Right lung (tissue), 5 donors: ENCODE results near the gene NXPH1. TPM values are rescaled to one million over a fixed set of nuclear protein-coding genes. Genes with fewer than 3 reads are reported as not detected.

ENCODE experiments used
- DNase-seq, 2 donors: peaks; one replicate each; pipeline ENCODE4 v3.0.0-alpha.2; 2013
- polyA plus RNA-seq, 5 donors: library from polyadenylated mRNA; unstranded; fragments of 120-200 nt; gene quantifications; one replicate each; pipeline versions ENCODE4 v1.2.1 to v1.2.3, GENCODE V29; 2013; ENCODE audit warnings: inconsistent platforms in 1 of 5, low replicate concordance in 1 of 5; ENCODE audit not compliant: insufficient read length in 5 of 5, insufficient read depth in 1 of 5

Gene NXPH1
- polyA plus RNA-seq, 5 donors, result 0.10 TPM; not detected in 4

DNA sequence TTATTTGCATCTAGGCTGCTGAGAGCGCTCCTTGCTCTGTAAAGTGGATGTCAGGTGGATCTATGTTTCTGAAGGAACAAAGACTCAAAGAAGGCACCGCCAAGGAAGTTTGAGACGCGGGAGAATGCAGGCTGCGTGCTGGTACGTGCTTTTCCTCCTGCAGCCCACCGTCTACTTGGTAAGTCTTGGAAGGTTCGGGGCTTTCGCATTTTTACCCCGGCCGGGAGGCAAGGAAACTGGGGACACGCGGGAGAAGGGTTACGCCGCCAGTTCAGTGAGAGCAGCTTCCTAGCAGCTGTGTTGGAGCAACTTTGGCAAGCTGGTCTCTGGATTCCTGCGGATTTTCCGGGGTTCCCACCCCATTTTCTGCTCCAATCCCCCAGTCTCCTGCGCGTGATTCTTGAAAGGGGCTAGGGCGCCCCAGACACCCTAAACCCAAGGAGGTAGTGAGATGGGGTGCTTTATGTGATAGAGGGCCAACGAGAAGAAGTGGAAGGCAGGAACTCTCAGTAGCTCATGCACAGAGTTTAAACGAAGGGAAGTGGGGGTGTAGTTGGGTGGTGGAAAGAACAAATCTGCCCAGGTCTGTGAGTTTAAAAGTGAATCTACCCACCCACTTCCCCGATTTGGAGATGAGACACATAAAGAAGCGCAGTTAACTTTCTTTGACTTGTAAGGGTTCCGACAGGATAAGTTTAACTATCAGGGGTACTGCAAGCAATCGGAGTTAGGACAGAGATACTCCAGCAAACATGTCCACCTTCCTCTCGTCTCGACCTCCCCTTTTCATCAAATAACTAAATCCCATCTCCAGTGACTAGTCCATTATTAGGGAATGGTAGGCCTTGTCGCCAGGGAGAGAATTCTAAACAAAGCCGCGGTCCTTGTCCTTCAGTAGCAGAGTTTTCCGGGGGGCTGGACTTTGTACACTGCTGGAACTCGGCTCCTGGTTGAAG is 2.5 kb downstream of the NXPH1 start:
- no peak for DNase-seq

DNA sequence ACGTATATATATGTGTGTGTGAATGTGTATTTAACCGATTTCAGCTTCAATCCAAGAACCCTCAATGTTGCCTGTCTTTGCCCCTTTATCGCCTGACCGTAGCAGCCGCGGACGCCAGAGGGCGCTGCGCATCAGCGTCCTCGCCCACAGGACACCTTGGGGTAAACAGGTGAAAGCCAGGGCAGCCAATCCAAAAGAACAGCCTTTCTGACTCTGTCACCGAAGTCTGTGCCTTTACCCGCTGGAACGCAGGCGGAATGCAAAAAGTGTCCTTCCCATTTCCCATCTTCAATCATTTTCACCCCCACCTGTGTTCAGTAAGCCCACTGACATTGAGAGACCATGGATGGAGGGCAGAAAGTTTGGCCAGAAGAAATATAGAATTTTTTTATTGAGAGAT is 3.6 kb downstream of the NXPH1 start:
- peak; percentile 14 for DNase-seq

DNA sequence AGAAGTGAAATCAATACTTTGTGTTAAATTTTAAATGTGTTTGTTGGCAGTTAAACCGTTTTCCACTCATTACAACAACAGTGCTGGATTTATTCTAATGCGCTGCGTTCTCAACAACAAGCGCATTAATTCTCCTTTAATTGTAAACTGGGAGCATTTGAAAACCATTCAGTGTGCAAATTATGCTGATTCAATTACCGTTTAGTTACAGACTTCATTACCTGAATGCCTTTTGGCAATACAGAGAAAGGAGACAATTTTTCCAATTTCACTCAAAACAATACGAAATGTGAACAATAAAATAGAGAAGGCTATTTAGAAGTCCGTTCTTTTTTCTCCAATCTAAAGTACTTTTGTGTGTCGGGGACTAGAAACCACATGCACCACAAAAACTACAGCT is 4.2 kb downstream of the NXPH1 start:
- no peak for DNase-seq

DNA sequence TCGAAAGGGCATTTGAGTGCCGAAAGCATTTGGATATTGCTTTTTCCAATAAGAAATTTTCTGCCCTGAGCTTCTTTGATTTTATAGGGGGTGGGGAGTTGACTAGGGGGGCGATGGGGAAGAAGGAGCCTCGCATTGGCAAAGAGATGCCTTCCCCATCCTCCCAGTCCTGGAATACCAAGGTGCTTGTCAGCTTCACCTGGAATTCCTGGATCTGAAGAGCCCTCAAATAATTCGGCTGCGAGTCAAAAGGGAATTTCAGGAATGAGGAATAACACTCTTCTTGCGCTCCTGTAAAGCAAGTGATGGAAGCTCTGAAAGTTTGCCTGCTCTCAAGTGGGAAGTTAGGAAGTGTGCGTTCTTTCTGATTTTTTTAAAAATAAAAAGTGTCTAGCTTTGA is 7.3 kb downstream of the NXPH1 start:
- DNase-seq, result no peak

DNA sequence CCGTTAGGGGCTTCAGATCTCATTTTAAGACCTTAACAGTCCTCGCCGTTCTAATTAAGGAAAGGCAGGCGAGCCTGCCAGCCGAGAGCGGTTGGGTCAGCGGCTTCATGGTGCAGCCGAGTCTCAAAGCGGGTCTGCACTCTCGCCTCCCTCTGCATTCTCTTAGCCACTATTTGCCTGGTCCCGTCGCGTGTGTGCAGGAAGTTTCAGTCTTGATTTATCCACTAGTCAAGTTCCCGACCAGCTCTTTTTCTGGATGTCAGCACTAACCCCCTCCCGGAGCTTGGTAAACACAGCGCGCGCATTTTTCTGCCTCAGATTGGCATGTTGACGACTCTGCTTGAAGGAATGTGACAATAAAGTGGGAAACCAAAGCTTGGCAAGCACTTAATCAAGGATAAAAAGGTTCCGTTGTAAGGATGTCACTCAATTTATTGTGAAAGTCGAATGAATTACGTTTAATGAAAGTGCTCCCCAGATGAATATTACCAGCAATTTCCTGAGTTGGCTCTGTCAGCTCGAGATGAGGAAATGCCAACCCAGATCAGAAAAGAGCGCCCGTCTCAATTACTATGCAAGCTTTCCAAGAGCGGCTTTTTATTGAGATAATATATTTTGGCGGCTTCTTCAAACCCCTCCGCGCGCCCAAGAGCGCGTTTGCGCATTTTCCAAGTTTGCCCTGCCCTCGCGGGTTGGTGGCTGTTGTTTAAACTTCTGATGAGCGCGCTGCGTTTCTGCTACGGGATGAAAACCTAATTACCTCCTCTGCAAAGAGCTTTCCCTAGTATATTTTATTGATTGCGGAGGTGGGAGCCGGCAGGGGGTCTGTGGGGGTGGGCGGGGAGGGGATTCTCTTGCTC is 7.9 kb downstream of the NXPH1 start:
- no peak for DNase-seq

DNA sequence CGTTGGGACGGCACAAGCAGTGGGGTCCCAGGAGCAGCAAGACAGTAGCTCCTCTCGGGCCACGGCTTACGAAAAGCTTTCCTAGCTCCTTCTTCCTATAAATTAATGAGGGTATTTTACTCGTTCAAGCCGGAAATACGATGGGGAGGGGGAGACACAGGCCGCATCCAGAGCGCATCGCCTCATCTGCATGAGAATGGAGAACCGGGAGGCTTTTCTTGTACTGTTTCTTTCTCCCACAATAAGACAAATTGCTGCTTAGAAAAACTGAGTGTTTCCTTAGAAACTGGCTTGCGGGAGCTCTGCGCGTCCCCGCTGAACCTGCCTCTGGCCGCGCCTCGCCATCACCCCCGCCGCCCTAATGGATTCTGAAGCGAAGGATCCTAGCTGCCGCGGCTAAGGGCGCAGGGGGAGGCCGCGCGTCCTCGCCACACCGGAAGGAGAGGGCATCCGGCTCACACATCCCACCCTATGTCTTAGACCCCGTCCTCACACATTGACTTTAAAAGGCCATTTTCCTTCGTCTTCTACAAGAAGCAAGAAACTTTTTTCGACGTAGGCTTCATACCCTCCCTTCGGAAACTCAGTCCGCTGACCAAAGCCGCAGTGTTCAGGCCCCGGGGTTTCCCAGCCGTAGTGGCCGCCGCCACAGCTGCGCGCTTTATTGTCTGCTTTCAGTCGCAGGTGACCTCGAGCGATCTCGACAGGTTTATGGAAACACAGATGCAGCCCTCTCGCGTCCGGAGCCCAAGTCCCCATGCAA is 8.8 kb downstream of the NXPH1 start:
- no peak for DNase-seq

DNA sequence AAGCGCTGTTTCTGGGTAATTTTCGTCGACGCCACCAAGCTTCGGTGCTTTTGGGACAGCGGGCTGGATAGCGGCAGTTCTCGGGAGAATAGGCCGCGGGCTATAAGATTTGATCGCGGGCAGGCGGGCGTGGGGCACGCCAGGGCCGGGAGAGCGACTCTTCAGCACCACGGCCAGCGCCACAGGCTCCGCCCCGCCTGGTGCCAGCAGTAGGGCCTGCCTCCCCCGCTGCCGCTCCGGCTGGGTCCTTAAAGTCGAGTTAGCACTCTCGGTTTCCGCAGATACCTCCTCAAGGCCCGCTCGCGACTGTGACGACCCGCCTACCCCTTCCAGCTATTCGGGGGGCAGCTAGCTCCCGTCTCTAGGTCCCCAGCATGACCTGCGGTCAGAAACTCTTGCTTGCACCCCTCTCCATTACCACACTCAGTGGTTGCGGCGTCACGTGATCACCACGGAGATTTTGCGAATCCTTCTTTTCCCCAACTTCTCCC is 9.4 kb downstream of the NXPH1 start:
- DNase-seq, result peak; percentile 75 to 76

DNA sequence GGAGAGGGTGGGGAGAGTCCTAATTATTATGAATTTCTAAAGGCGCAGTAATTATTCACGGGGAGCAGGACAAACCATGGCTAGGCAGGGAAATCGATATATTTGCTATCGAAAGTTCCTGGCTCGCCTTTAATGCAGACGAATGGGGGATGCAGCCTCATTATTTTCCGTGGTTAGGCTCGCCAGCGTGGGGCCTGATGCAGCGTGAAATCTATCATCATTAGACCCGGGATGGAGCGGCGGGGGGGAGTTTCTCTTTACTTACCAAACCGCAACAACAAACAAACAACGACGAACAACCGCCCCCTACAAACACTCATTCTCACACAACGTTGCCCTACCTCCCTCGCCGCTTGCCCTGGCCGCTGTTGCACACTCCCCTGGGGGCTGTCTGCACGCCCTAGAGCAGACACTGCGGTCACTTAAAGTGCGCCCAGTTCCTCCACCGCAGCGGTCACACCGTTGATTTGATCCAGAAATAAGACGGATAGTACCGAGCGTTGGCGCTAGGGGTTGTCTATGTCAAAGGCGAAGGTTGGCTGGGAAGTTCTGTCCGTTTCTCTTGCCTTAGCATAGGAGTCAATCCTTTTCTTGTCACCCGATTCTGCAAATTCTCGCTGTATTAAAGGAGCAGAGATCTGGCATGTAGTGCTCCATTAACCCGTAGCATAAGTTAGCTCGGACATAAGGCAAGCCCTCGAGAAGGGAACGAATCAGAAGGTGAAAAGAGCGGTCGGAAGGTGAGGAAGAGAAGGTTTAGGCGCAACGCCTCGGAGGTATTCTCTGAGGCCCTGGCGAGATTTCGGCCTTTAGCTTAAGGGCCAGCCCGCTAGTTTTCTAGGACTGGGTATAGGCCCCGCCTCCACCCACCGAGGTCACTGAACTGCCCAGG is 10.4 kb downstream of the NXPH1 start:
- DNase-seq, result no peak

DNA sequence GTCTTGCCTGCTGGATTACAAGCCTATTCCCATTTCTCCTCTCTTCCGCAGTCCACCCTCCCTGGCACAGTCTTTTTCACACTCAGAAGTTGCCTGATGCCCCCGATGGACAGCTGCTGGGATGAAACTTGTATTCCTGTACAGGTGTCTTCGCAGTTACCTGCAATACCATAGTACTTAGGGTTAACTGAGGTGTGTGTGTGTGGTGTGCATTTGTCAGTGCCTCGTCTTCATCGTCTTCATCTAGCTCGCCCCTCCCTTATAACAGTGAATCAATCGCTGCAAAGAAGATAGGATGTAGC is 11.0 kb downstream of the NXPH1 start:
- no peak for DNase-seq

DNA sequence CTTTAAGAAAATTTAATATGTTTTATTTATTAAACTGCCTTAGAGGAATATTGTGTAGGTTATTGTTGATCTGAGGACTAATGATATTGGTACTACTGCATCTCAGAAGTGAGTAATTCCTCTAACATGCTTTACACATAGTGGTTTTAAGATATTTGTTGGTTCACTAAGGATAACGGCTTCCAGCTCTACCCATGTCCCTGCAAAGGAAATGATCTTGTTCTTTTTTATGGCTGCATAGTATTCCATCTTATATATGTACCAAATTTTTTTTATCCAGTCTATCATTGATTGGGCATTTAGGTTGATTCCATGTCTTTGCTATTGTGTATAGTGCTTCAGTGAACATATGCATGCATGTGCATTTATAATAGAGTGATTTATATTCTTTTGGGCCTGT is 20.1 kb downstream of the NXPH1 start:
- DNase-seq, result no peak

DNA sequence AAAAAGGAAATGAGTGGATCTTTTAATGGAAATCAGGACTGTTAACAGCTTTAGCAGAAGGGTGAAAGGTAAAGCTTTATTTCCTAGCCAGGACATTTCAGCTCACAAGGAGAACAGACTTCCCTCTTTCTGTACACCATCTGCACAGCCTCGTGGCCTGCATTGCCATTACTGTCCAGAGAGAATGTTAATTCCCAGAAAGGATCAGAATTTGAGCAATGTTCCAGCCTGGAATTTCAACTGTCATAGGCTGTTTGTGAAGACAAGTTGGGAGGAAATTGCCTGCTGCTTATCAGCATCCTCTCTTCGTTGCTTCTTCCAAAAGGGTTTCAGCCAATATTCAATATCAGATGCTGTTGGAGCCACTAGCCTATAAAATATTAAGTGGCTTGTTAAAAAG is 22.0 kb downstream of the NXPH1 start:
- no peak for DNase-seq

DNA sequence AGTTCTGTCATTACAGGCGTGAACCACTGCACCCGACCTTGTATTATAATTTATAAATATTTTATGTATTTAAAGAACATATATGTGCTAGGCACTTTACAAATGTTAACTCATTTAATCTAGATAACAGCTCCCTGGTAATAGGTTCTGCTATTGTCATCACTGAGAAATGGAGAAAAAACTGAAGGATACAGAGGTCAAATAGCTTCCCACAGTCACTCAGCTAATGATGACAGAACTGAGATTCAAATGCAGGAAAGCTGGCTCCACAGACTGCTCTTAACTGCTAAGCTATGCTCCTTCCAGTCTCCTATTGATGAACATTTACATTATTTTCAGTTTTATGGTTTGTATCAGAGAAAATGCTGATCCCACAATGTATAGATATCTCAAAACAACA is 28.9 kb downstream of the NXPH1 start:
- DNase-seq, result no peak

DNA sequence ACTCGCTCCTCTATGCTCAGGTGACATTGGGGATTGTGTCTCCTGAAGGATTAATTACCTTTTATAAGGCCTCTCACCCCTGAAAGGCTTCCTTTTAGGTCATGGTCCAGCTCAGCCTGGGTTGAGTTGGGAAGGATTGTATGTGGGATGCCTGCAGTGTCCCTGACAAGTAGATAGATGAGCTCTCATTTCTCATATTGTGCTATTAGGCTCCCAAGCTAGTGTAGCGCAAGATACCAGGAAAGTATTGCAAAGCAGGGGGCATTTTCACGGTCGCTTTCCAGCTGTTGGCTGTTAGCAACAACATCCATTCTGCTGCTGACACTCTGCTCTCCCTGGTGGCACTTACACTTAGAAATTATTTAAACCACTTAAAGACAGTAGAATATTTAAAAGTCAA is 31.9 kb downstream of the NXPH1 start:
- DNase-seq, result no peak

DNA sequence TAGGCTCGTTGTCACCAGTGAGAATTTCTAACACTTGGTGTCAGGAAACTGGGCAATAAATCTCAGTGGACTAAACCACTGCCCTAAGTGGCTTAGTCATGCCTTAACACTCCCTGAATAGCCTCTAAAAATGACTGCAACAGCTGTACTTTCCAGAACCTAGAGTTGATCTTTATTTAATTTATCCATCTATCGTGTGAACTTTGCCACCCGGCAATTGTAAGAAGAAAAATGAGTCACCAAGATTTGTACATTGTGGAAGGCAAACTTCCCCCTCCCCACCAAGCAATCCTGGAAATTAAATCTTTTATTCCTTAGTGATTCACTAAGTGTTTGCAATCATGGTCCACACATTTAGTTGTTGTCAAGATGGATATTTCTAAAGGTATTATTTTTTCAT is 47.1 kb downstream of the NXPH1 start:
- no peak for DNase-seq

DNA sequence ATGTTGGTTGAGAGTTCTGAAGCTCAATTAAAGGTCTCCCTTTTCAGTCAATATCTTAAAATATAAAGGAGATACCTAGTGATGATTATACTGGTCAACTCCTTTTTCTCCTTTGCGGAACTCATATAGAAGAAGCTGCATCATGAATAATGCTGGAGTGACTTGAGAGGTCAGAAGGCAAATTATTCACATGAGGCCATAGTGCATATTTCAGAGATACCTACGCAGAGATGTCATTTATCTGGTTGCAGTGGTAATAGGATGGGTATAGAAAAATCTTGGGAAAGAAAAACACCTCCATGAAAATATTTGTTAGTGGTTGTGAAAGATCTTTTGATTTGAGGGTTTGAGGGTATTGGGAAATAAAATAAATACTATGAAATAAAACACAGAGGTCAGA is 47.7 kb downstream of the NXPH1 start:
- no peak for DNase-seq

DNA sequence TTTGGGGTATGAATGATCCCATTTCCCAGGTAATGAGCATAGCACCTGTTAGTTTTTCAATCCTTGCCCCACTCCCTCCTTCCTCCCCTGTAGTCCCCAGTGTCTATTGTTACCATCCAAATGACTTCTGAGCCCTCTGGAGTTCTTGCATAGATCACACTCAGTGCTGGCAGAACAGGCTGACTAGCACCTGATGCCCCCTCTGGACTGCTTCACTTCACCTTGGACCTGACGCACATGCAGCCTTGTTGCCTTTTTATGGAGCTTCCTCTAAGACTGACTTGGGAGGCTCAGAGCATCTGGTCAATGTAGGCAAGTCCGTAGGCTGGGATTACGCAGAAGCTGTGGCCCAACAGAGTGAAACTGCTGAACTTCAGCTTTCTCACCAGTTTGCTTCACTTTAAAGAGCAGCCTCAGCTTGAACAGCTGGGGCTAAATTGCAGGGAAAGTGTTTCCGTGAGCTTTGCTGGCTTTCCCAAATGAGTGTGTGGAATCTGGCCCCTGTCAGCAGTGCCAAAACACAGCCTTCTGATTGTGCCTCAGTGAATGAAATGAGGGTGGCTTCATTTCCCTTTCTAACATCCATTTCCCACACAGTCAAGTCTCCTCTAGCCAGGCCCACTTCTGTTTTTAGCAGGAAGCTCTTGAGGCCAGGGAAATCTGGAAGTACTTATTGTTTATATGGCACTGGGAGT is 48.5 kb downstream of the NXPH1 start:
- DNase-seq, result peak in 1 of 2 donors; percentile 0

DNA sequence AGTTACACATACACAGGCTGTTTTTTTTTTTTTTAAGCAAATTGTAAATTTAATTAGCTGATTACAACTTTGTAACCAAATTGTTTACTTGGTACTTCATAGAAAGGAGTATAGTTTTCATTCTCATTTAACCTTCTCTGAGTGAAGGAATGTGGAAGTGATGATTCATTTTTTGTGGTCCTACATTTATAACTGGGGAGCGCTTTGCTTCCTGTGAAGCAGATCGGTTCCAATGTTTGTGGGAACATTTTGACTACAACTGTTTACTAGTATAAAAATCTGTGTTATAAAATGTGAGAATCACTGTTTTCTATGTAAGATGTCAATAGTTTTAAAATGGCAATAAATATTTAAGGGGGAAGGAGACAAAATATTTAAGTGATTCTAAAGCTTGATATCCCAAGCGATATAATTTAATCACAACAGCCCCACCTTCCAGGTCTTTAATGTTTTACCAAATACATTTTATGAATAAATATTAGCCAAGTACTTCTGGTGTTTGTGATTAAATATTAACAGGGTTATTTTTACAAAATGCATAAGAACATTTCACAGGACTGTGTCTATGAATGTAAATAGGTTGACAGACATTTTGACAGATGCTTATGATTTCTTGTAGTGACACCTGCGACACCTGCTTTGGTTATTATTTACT is 57.1 kb downstream of the NXPH1 start:
- DNase-seq, result no peak

DNA sequence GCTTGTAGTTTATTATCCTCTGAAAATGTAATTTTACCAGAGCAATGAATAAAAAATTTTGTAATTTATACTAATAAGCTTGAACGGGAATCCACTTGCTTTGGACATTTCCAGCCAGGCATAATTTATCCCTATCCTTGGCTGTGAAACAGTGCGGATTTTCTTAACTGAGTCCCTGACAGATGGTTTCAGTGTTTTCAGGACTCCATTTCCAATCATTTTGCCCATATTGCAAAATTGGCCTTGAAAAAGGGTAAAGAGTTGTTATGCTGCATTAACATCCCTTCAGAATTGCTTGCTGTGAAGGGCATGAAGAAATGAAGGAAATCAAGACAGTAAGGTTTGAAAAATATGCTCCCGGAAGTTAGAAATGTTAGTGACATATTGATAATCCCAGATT is 57.7 kb downstream of the NXPH1 start:
- DNase-seq, result no peak

DNA sequence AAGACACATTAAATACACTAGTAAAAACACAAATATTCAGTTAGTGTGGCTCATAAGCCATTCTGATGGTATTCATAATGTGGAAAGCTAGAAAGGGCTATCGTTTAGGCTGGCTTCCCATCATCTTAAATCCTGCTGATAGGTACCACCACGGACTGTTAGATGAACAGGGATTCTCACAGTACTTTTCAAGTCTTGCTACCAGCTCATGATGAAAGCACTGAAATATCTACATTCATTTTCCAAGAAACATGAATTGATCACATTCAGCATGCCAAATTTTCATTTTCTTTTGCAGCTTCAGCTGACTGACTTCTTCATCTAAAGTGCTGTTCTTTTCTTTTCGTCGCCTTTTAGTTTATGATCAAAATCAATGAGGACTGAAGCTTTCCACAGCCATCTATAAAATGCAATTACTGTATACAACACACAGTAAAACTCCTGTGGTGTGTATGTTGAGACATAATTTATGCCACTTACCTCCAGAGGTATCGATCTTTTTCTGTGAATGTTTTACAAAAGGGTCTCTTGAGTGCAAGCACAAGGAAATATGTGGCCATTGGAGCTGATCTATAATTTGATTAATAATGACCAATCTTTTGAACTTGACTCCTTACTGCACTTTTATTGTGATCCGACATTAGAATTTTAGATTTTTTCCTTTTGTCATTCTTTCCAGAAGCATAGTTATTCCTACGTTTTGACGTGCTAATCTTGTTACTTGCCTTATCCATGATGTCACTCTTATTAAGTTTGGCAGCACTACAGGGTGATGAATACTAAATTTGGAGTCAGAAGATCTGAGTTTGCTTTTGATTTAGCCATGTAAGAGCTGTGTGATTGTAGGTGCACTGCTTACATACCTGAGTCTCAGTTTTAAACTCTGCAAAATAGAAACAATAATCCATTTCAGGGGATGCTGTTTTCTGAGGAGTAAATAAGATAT is 58.4 kb downstream of the NXPH1 start:
- DNase-seq, result no peak
